GM12878 (cell line): ENCODE measurements around the gene TUBA1B. TPM values are rescaled to one million over a fixed set of nuclear protein-coding genes. Genes with fewer than 3 reads are reported as not detected.

Experiments used
- CBFB ChIP-seq: IDR thresholded peaks from 2 replicates; pipeline ENCODE4 v1.6.1; 2016; ENCODE audit warnings: antibody characterized with exemption, low read depth
- HDAC2 ChIP-seq: fragments of 200-600 bp; sonication (generic); IDR thresholded peaks from 2 replicates; pipeline ENCODE4 v1.6.1; 2017
- IKZF1 ChIP-seq: fragments of 450-650 bp; conservative IDR thresholded peaks from 2 replicates; pipeline ENCODE4 v1.6.1; 2017; ENCODE audit warnings: antibody characterized with exemption, mild to moderate bottlenecking
- IKZF2 ChIP-seq, 2 experiments: fragments of 450-650 bp; IDR thresholded peaks; 2 replicates each; pipeline ENCODE4 v1.6.1; 2017; ENCODE audit warnings: mild to moderate bottlenecking in 2 of 2, moderate library complexity in 2 of 2
- MXI1 ChIP-seq: fragments of 150-350 bp; IDR thresholded peaks from 2 replicates; pipeline ENCODE4 v1.6.1; 2011; ENCODE audit warnings: low read depth, mild to moderate bottlenecking, inconsistent platforms, low read length, improper control_type of control experiment
- NR2C1 ChIP-seq: fragments of 450-650 bp; IDR thresholded peaks from 2 replicates; pipeline ENCODE4 v1.6.1; 2017; ENCODE audit warnings: antibody characterized with exemption, mild to moderate bottlenecking, moderate library complexity
- PBX3 ChIP-seq: IDR thresholded peaks from 2 replicates; pipeline ENCODE4 v1.6.1; 2011; ENCODE audit warnings: mild to moderate bottlenecking, low read depth, low read length, moderate library complexity; ENCODE audit not compliant: insufficient replicate concordance
- POLR2AphosphoS5 ChIP-seq: IDR thresholded peaks from 2 replicates; pipeline ENCODE4 v1.6.1; 2011; ENCODE audit warnings: mild to moderate bottlenecking, low read length, inconsistent platforms
- RAD51 ChIP-seq: fragments of 450-650 bp; IDR thresholded peaks from 2 replicates; pipeline ENCODE4 v1.6.1; 2016; ENCODE audit warnings: moderate library complexity, mild to moderate bottlenecking, inconsistent platforms
- REST ChIP-seq: IDR thresholded peaks from 2 replicates; pipeline ENCODE4 v1.6.1; 2012; ENCODE audit warnings: mild to moderate bottlenecking, low read depth, low read length
- STAT3 ChIP-seq: IDR thresholded peaks from 2 replicates; pipeline ENCODE4 v1.6.1; 2011; ENCODE audit warnings: low read depth, low read length, improper control_type of control experiment
- ZNF687 ChIP-seq: fragments of 450-650 bp; IDR thresholded peaks from 2 replicates; pipeline ENCODE4 v1.6.1; 2017; ENCODE audit warnings: mild to moderate bottlenecking, moderate library complexity
- polyA plus RNA-seq, 11 experiments: library from polyadenylated mRNA; depleted of rRNA in 4 of 11; unstranded in 6 of 11; stranded (reverse) in 5 of 11; fragments of >200 nt; fragmentation: Nextera tagmentation in 4 of 11; fragmentation: Illumina TruSeq in 1 of 11; extraction: Ambion mirVana in 4 of 11; extraction: Trizol in 1 of 11; gene quantifications; 1 replicate in 1 of 11; 2 replicates in 10 of 11; pipeline versions ENCODE4 v1.2.1 to v1.2.3, GENCODE V29; 2011 to 2016; ENCODE audit warnings: inconsistent platforms in 2 of 11, missing spikeins in 2 of 11, low read depth in 1 of 11
- total RNA-seq, 4 experiments: library from RNA; depleted of rRNA in 3 of 4; stranded (reverse); fragments of >200 nt in 3 of 4; fragmentation: Illumina TruSeq in 1 of 4; extraction: Trizol in 1 of 4; gene quantifications; 2 replicates each; pipeline versions ENCODE4 v1.2.1 to v1.2.3, GENCODE V29; 2013 to 2021
- TF ChIP-seq, protein P1 (sequence below): fragments of 450-650 bp; IDR thresholded peaks from 2 replicates; pipeline ENCODE4 v1.6.1; 2018; ENCODE audit warnings: borderline replicate concordance, mild to moderate bottlenecking; ENCODE audit not compliant: partially characterized antibody
- TF ChIP-seq, protein P2 (sequence below): fragments of 450-650 bp; formaldehyde crosslinking; IDR thresholded peaks from 2 replicates; pipeline ENCODE4 v1.4.0; 2022; ENCODE audit warnings: mild to moderate bottlenecking, moderate library complexity

The TUBA1B gene
- total and polyA plus RNA-seq, 10 of the 15 experiments (the other 5 are each of a cell fraction or from before 2014, with no cell fraction given): 2,328 to 4,712 (median 3,552) TPM

DNA sequence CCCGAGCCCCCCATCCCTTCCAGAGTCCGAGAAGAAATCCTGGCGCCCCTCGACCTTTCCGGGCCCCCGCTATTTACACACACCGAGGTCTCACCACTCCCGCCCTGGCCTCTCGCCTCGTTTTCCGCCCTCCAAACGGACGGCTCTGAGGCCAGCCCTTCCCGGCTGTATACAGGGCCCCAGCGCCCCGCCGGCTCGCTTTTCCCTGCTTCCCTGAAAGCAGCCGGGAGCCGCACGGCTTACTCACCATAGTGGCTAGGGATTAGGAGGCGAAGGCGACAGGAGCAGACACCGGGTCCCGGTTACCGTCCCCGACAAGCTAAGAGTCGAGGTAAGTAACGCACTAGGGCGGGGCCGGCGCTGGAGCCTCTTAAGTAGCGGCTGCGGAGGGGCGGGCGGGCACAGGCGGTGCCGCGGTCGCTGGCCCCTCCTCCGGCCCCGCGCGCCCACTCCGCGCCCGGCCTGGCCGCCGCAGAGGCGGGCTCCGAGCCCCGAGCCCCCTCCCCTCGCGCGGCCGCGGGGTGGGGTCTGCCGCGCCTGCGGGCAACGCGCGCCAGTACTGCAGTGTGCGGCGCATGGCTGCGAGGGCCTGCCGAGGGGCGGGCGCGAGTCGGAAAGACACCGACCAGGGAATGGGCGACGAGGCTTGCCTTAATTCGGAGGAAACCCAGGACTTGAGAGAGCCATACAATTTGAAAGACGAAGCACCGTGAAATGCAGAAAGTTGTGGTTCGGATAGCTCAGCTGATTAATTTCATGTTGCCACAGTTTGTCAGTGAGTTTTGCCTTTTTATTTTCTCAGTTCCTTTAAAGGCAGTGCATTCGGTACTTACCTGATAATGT is at the start of gene TUBA1B (continued):
- 0 out of 2 replicates have a peak, but pooled peaks have one; percentile 52 for TF ChIP-seq REST
- TF ChIP-seq MXI1: peak; percentile 85
- no peak for TF ChIP-seq STAT3
- TF ChIP-seq CBFB: peak; percentile 92
- TF ChIP-seq POLR2AphosphoS5: peak; percentile 98
- TF ChIP-seq HDAC2: no peak
- TF ChIP-seq IKZF1: peak; percentile 52
- TF ChIP-seq, protein P1, sequence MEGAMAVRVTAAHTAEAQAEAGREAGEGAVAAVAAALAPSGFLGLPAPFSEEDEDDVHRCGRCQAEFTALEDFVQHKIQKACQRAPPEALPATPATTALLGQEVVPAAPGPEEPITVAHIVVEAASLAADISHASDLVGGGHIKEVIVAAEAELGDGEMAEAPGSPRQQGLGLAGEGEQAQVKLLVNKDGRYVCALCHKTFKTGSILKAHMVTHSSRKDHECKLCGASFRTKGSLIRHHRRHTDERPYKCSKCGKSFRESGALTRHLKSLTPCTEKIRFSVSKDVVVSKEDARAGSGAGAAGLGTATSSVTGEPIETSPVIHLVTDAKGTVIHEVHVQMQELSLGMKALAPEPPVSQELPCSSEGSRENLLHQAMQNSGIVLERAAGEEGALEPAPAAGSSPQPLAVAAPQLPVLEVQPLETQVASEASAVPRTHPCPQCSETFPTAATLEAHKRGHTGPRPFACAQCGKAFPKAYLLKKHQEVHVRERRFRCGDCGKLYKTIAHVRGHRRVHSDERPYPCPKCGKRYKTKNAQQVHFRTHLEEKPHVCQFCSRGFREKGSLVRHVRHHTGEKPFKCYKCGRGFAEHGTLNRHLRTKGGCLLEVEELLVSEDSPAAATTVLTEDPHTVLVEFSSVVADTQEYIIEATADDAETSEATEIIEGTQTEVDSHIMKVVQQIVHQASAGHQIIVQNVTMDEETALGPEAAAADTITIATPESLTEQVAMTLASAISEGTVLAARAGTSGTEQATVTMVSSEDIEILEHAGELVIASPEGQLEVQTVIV: no peak
- TF ChIP-seq IKZF2 (IDR thresholded peaks at IDR 0.05): peak; percentile 8 to 35; a peak in 1 of 4 replicates
- peak; percentile 49 for TF ChIP-seq PBX3
- TF ChIP-seq, protein P2, sequence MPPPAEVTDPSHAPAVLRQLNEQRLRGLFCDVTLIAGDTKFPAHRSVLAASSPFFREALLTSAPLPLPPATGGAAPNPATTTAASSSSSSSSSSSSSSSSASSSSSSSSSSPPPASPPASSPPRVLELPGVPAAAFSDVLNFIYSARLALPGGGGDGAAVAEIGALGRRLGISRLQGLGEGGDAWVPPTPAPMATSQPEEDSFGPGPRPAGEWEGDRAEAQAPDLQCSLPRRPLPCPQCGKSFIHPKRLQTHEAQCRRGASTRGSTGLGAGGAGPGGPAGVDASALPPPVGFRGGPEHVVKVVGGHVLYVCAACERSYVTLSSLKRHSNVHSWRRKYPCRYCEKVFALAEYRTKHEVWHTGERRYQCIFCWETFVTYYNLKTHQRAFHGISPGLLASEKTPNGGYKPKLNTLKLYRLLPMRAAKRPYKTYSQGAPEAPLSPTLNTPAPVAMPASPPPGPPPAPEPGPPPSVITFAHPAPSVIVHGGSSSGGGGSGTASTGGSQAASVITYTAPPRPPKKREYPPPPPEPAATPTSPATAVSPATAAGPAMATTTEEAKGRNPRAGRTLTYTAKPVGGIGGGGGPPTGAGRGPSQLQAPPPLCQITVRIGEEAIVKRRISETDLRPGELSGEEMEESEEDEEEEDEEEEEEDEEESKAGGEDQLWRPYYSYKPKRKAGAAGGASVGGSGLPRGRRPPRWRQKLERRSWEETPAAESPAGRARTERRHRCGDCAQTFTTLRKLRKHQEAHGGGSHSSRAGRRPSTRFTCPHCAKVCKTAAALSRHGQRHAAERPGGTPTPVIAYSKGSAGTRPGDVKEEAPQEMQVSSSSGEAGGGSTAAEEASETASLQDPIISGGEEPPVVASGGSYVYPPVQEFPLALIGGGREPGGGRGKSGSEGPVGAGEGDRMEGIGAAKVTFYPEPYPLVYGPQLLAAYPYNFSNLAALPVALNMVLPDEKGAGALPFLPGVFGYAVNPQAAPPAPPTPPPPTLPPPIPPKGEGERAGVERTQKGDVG: no peak
- TF ChIP-seq ZNF687: peak; percentile 88
- TF ChIP-seq NR2C1: peak; percentile 34; the same call in 1 of the 2 replicates
- TF ChIP-seq RAD51: no peak
